GM18517 (cell line): ENCODE measurements around the gene GRK1.

Source experiments
- ATAC-seq: cut with Tn5 transposase; IDR thresholded peaks from one replicate; pipeline ENCODE4 v1.9.1; 2021; ENCODE audit warnings: mild to moderate bottlenecking, moderate library complexity; ENCODE audit not compliant: unreplicated experiment

The GRK1 gene

GRCh38 chr13:113774177-113775107, 107.4 kb downstream of the GRK1 start:
- no peak for ATAC-seq

GRCh38 chr13:113775451-113776145, 108.6 kb downstream of the GRK1 start:
- ATAC-seq: no peak

- ATAC-seq: no peak
These were observed 109.5 kb downstream of the GRK1 start for GRCh38 chr13:113776231-113777125.

- ATAC-seq: no peak
These were observed 110.6 kb downstream of the GRK1 start for GRCh38 chr13:113777311-113778260.

- ATAC-seq: no peak
These were observed 114.6 kb downstream of the GRK1 start for GRCh38 chr13:113781571-113781970.

GRCh38 chr13:113782472-113782871, 115.5 kb downstream of the GRK1 start:
- no peak for ATAC-seq

- ATAC-seq: no peak
These were observed 116.3 kb downstream of the GRK1 start for GRCh38 chr13:113783200-113783881.

GRCh38 chr13:113783966-113784644, 117.1 kb downstream of the GRK1 start:
- no peak for ATAC-seq

GRCh38 chr13:113784645-113785024, 117.6 kb downstream of the GRK1 start:
- ATAC-seq: no peak

- no peak for ATAC-seq
These were observed 118.3 kb downstream of the GRK1 start for GRCh38 chr13:113785051-113786010.

- ATAC-seq: no peak
These were observed 119.3 kb downstream of the GRK1 start for GRCh38 chr13:113786262-113786841.
